ENCODE data around the gene MYOM1. TPM values are rescaled to one million over a fixed set of nuclear protein-coding genes. Genes with fewer than 3 reads are reported as not detected.

The MYOM1 gene
- total RNA-seq, 1 experiment from 2014 or later, result 0.07 TPM

DNA sequence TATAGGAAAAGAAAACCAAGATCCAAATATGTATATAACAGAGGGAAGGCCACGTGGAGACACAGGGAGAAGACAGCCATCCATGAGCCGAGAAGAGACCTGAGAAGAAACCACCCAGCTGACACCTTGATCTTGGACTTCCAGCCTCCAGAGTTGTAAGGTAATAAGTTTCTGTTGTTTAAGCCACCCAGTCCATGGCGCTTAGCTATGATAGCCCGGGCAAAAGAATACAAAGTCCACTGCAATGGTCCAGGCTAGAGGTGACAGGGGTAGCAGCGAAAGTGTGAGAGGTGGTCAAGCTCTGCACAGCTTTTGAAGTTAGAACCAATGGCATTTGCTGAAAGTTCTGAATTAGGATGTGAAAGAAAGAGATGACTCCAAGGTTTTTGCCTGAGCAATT, 2.8 kb downstream of the MYOM1 start:
- H3K9me2 ChIP-seq (replicated peaks; ENCODE audit: low read length), result 0 out of 2 replicates have a peak, but pooled peaks cover 5% of the 10 kb centered on the region
- intact Hi-C loops (cut with micrococcal nuclease), result loop anchor here (5.0 kb wide), 1 partner anchor 40 kb away; no protein-coding TSS in a partner anchor
- no peaks in the 10 kb centered on the region for H4K20me1 ChIP-seq (ENCODE audit: low read length)
- no peak for ATAC-seq
- peaks cover 8% of the 10 kb centered on the region; the same call in 1 of the 2 replicates for H3K4me1 ChIP-seq (ENCODE audit: insufficient read depth, low read length)
- H3K9me3 ChIP-seq (ENCODE audit: low read length), result no peaks in the 10 kb centered on the region
- no peak overlapping the region for H3K4me3 ChIP-seq (ENCODE audit: low read length)
- ChIA-PET POLR2A (ENCODE audit: unreplicated experiment) (no interaction called here), CTCF (no interaction called here)
- no peaks in the 10 kb centered on the region for H3K36me3 ChIP-seq (ENCODE audit: low read depth, low read length)
- TF ChIP-seq EZH2 (IDR thresholded peaks at IDR 0.05; ENCODE audit: low read length, unreplicated experiment), result no peak
- TF ChIP-seq, protein P1, sequence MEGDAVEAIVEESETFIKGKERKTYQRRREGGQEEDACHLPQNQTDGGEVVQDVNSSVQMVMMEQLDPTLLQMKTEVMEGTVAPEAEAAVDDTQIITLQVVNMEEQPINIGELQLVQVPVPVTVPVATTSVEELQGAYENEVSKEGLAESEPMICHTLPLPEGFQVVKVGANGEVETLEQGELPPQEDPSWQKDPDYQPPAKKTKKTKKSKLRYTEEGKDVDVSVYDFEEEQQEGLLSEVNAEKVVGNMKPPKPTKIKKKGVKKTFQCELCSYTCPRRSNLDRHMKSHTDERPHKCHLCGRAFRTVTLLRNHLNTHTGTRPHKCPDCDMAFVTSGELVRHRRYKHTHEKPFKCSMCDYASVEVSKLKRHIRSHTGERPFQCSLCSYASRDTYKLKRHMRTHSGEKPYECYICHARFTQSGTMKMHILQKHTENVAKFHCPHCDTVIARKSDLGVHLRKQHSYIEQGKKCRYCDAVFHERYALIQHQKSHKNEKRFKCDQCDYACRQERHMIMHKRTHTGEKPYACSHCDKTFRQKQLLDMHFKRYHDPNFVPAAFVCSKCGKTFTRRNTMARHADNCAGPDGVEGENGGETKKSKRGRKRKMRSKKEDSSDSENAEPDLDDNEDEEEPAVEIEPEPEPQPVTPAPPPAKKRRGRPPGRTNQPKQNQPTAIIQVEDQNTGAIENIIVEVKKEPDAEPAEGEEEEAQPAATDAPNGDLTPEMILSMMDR (conservative IDR thresholded peaks at IDR 0.05; ENCODE audit: low read depth, low read length), result no peak
- no peak for TF ChIP-seq EZH2phosphoT487 (IDR thresholded peaks at IDR 0.05; ENCODE audit: borderline replicate concordance, low read length)
- H3K79me2 ChIP-seq (ENCODE audit: low read length), result no peaks in the 10 kb centered on the region
- no peak overlapping the region for H3K27ac ChIP-seq (ENCODE audit: low read length)
- no peak overlapping the region for H3K9ac ChIP-seq (ENCODE audit: low read length)
- DNase-seq, result no peak
- no peak overlapping the region for H2AFZ ChIP-seq (ENCODE audit: low read length)
- H3F3A ChIP-seq (ENCODE audit: low read length, unreplicated experiment), result no peaks in the 10 kb centered on the region
- no peaks in the 10 kb centered on the region for H3K27me3 ChIP-seq (ENCODE audit: low read length)
- BruUV-seq (replicated peaks), result no TSS peak
- H3K4me2 ChIP-seq (ENCODE audit: low read length), result no peak overlapping the region

DNA sequence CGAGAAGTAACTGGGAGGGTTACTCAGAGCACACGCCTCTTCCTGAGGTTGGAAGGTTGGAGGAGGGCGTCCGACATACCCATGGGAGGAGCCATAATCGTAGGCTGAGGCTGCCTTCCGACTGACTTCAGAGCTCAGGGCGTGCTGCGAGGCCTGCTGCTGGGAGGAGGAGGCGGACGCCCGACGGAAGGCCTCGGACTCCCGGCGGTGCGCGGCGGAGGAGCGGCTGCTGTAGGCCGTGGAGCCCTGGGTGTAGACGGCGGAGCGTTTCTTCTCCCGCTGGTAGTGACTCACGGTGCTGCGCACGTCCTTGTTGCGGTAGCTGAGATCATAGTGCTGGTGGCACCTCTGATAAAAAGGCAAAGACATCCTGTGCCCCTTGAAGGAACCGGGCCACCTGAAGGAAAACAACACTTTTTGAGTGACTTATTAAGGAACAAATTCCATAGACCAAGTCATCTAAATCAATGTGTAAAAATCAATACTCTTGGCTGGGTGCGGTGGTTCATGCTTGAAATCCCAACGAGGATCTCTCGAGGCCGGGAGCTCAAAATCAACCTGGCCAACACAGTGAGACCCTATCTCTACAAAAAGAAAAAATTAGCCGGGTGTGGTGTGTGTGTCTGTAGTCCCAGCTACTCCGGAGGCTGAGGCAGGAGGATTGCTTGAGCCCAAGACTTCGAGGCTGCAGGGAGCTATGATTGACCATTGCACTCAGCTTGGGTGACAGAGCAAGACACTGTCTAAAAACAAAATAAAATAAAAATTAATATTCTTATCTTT, 4.7 kb downstream of the MYOM1 start:
- 0 out of 2 replicates have a peak, but pooled peaks cover 5% of the 10 kb centered on the region for H3K9me2 ChIP-seq (replicated peaks; ENCODE audit: low read length)
- BruUV-seq (replicated peaks), result no TSS peak
- H3K4me3 ChIP-seq (ENCODE audit: low read length), result no peak overlapping the region
- no peak overlapping the region for H3K4me2 ChIP-seq (ENCODE audit: low read length)
- H3K36me3 ChIP-seq (ENCODE audit: low read depth, low read length), result no peaks in the 10 kb centered on the region
- TF ChIP-seq EZH2phosphoT487 (IDR thresholded peaks at IDR 0.05; ENCODE audit: borderline replicate concordance, low read length) (no peak), EZH2 (IDR thresholded peaks at IDR 0.05; ENCODE audit: low read length, unreplicated experiment) (no peak)
- TF ChIP-seq, protein P1 (conservative IDR thresholded peaks at IDR 0.05; ENCODE audit: low read depth, low read length), result no peak
- H3F3A ChIP-seq (ENCODE audit: low read length, unreplicated experiment), result no peaks in the 10 kb centered on the region
- H3K9ac ChIP-seq (ENCODE audit: low read length), result no peak overlapping the region
- ChIA-PET POLR2A (ENCODE audit: unreplicated experiment) (no interaction called here), CTCF (no interaction called here)
- H3K27me3 ChIP-seq (ENCODE audit: low read length), result no peaks in the 10 kb centered on the region
- no peaks in the 10 kb centered on the region for H3K79me2 ChIP-seq (ENCODE audit: low read length)
- DNase-seq (no peak), ATAC-seq (no peak)
- no peak overlapping the region for H2AFZ ChIP-seq (ENCODE audit: low read length)
- H3K9me3 ChIP-seq (ENCODE audit: low read length), result no peaks in the 10 kb centered on the region
- no peak overlapping the region for H3K27ac ChIP-seq (ENCODE audit: low read length)
- intact Hi-C loops (cut with micrococcal nuclease), result loop anchor here (5.0 kb wide), 1 partner anchor 38 kb away; no protein-coding TSS in a partner anchor
- H4K20me1 ChIP-seq (ENCODE audit: low read length), result no peaks in the 10 kb centered on the region
- H3K4me1 ChIP-seq (ENCODE audit: insufficient read depth, low read length), result peaks cover 28% of the 10 kb centered on the region
